HG03196 (cell line): ENCODE data around the gene C14orf119.

Experiments
- ATAC-seq: cut with Tn5 transposase; IDR thresholded peaks from one replicate; pipeline ENCODE4 v1.9.1; 2021; ENCODE audit not compliant: unreplicated experiment

Gene C14orf119

GRCh38 chr14:23060536-23061260 lies 34.6 kb upstream of the C14orf119 start:
- ATAC-seq, result no peak

GRCh38 chr14:23062002-23062401 lies 33.3 kb upstream of the C14orf119 start:
- ATAC-seq, result no peak

GRCh38 chr14:23063601-23064000 lies 31.7 kb upstream of the C14orf119 start:
- no peak for ATAC-seq

- no peak for ATAC-seq
Observed at GRCh38 chr14:23066368-23066767, 28.9 kb upstream of the C14orf119 start.

GRCh38 chr14:23066855-23067744 lies 28.2 kb upstream of the C14orf119 start:
- no peak for ATAC-seq

- no peak for ATAC-seq
Observed at GRCh38 chr14:23067847-23068788, 27.2 kb upstream of the C14orf119 start.

- peak; percentile 52 for ATAC-seq
Observed at GRCh38 chr14:23068789-23069412, 26.4 kb upstream of the C14orf119 start.

GRCh38 chr14:23069413-23069806 lies 25.9 kb upstream of the C14orf119 start:
- no peak for ATAC-seq

- no peak for ATAC-seq
Observed at GRCh38 chr14:23070262-23071129, 24.8 kb upstream of the C14orf119 start.

- ATAC-seq, result peak; percentile 89
Observed at GRCh38 chr14:23071244-23071920, 23.9 kb upstream of the C14orf119 start.

- no peak for ATAC-seq
Observed at GRCh38 chr14:23071921-23072539, 23.3 kb upstream of the C14orf119 start.

- ATAC-seq, result no peak
Observed at GRCh38 chr14:23074906-23075305, 20.4 kb upstream of the C14orf119 start.

GRCh38 chr14:23076785-23077408 lies 18.4 kb upstream of the C14orf119 start:
- no peak for ATAC-seq

- ATAC-seq, result no peak
Observed at GRCh38 chr14:23077962-23078361, 17.3 kb upstream of the C14orf119 start.

GRCh38 chr14:23078692-23079116 lies 16.6 kb upstream of the C14orf119 start:
- no peak for ATAC-seq

GRCh38 chr14:23079716-23080115 lies 15.6 kb upstream of the C14orf119 start:
- no peak for ATAC-seq

GRCh38 chr14:23080474-23080873 lies 14.8 kb upstream of the C14orf119 start:
- no peak for ATAC-seq

- no peak for ATAC-seq
Observed at GRCh38 chr14:23085458-23085857, 9.8 kb upstream of the C14orf119 start.
